COLO668 (cell line): Measurements from ENCODE around the gene RNF138.
A peak's percentile ranks its signal among the peaks of the same experiment; 100 is the strongest.
"Not testable (repeated sequence)": the region's sequence is repeated elsewhere in the genome, so short reads cannot be mapped to it uniquely, and the experiment has no call there.

Experiments used
- DNase-seq: peaks from one replicate; lab custom pipeline; 2025; ENCODE audit not compliant: unreplicated experiment; lab: John Stamatoyannopoulos, UW

Gene RNF138

GRCh38 chr18:32167980-32168730 is 76.5 kb downstream of the RNF138 start:
- DNase-seq, result no peak

- no peak for DNase-seq
Measured at GRCh38 chr18:32173654-32174053, 82.0 kb downstream of the RNF138 start.

- no peak for DNase-seq
Measured at GRCh38 chr18:32174719-32175118, 83.0 kb downstream of the RNF138 start.

DNA sequence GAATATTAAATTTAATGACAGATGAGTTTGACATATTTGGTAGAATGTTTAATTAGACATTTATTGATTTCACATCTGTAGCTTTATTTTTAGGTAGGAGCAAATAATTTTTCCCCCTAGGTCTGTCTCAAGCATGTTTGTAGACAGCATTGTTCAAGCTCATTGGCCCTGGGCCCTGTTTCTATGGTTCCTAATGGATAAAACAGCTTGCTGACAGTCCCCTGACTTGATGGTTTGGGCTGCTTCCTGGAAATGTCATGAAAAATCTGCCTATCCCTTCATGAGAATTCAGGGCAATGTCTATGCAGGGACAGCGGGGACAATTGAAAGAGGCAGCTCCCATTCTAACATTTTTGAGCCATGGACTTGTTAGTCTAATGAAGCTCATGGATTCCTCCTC is 83.6 kb downstream of the RNF138 start:
- DNase-seq, result peak; percentile 13

DNA sequence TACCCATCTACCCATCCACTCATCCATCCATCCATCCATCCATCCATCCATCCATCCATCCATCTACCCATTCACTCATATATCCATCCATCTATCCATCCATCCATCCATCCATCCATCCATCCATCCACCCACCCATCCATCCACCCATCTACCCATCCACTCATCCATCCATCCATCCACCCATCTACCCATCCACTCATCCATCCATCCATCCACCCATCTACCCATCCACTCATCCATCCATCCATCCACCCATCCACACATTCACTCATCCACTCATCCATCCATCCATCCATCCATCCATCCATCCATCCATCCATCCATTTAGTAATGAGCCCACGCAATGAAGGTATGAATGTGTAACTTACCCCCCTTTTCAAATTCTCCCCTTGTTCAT is 85.1 kb downstream of the RNF138 start:
- not testable (repeated sequence) for DNase-seq

DNA sequence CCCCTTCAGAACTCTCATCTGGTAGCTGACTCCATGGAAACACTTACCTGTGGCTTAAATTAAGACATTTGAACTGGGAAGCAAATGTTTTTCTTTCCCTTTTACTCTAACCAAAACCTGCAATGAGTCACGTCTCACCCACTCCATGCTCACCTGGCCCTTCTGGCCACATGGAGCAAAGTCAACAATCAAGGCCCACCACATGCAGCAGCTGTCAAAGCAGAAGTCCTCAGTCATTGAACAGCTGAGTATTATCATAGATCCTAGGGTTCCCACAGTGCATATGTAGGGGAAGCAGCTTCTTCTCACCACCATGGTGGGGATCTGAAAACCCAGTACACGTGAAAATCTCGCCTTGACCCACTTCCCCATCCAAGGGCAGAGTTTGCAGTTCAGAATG is 85.9 kb downstream of the RNF138 start:
- peak; percentile 87 for DNase-seq
